ENCODE results near the gene EDDM13. TPM values are rescaled to one million over a fixed set of nuclear protein-coding genes. Genes with fewer than 3 reads are reported as not detected.
"Not testable (repeated sequence)": the region's sequence is repeated elsewhere in the genome, so short reads cannot be mapped to it uniquely, and the experiment has no call there.

The EDDM13 gene
- total RNA-seq, 1 donor from 2014 or later: not detected

- DNase-seq: no peak
Observed at GRCh38 chr19:56321989-56322440, 49.5 kb downstream of the EDDM13 start.

GRCh38 chr19:56324436-56324835 lies 51.9 kb downstream of the EDDM13 start:
- no peak for DNase-seq

GRCh38 chr19:56332695-56333094 lies 60.1 kb downstream of the EDDM13 start:
- no peak for DNase-seq

GRCh38 chr19:56333506-56333905 lies 61.0 kb downstream of the EDDM13 start:
- no peak for DNase-seq

GRCh38 chr19:56335371-56335770 lies 62.8 kb downstream of the EDDM13 start:
- DNase-seq: not testable (repeated sequence)

- DNase-seq: not testable (repeated sequence)
Observed at GRCh38 chr19:56337077-56337476, 64.5 kb downstream of the EDDM13 start.

GRCh38 chr19:56339031-56339430 lies 66.5 kb downstream of the EDDM13 start:
- not testable (repeated sequence) for DNase-seq

GRCh38 chr19:56341948-56342347 lies 69.4 kb downstream of the EDDM13 start:
- no peak for DNase-seq

- DNase-seq: no peak
Observed at GRCh38 chr19:56347163-56347778, 74.7 kb downstream of the EDDM13 start.

GRCh38 chr19:56348289-56348877 lies 75.8 kb downstream of the EDDM13 start:
- DNase-seq: no peak

GRCh38 chr19:56350416-56351045 lies 78.0 kb downstream of the EDDM13 start:
- DNase-seq: no peak

GRCh38 chr19:56351208-56351607 lies 78.7 kb downstream of the EDDM13 start:
- no peak for DNase-seq

GRCh38 chr19:56355517-56355916 lies 83.0 kb downstream of the EDDM13 start:
- DNase-seq: no peak

GRCh38 chr19:56356944-56357343 lies 84.4 kb downstream of the EDDM13 start:
- no peak for DNase-seq

Small RNA genes within 50 kb of the gene (small RNA-seq; reads per million reads assigned to genes)
- not detected for gene RF00019

Other genes starting within 250 kb of the EDDM13 start
- 14.3 TPM for gene ZNF787, start 151.5 kb upstream of the EDDM13 start, total RNA-seq
- gene ZNF444, start 131.5 kb upstream of the EDDM13 start, total RNA-seq: 11.1 TPM
- gene GALP, start 96.7 kb upstream of the EDDM13 start, total RNA-seq: not detected
- not detected for gene ZSCAN5B, start 75.0 kb upstream of the EDDM13 start, total RNA-seq
- not detected for gene ZSCAN5C, start 70.5 kb upstream of the EDDM13 start, total RNA-seq
- 4.8 TPM for gene ZSCAN5A, start 42.1 kb downstream of the EDDM13 start, total RNA-seq
- gene ZNF582, start 120.8 kb downstream of the EDDM13 start, total RNA-seq: 4.8 TPM
- gene ZNF583, start 131.6 kb downstream of the EDDM13 start, total RNA-seq: 54.7 TPM
- 24.5 TPM for gene ZNF667, start 204.6 kb downstream of the EDDM13 start, total RNA-seq
- gene ZNF471, start 235.1 kb downstream of the EDDM13 start, total RNA-seq: 18.4 TPM